Peyer's patch (tissue), 4 donors: ENCODE data around the gene SLAMF8.

Experiments
- CTCF ChIP-seq, 6 experiments: fragments of 450-650 bp in 4 of 6; fragments of 200-600 bp in 2 of 6; sonication (generic) in 1 of 6; IDR thresholded peaks; one replicate each; pipeline ENCODE4 v1.5.1; 2017 to 2019; ENCODE audit warnings: antibody characterized with exemption in 6 of 6, mild to moderate bottlenecking in 3 of 6, moderate library complexity in 1 of 6
- POLR2A ChIP-seq, 2 donors: fragments of 450-650 bp; IDR thresholded peaks; one replicate each; pipeline ENCODE4 v1.5.1; 2017; ENCODE audit warnings: antibody characterized with exemption in 2 of 2, mild to moderate bottlenecking in 2 of 2, moderate library complexity in 2 of 2

- TF ChIP-seq POLR2A (IDR thresholded peaks at IDR 0.05) (no peak), CTCF (IDR thresholded peaks at IDR 0.05) (no peak)
Measured at GRCh38 chr1:159849626-159850366, 23.1 kb downstream of the SLAMF8 start.
